GDM1 (cell line): ENCODE measurements around the gene GCLM.
"Not testable (repeated sequence)": the region's sequence is repeated elsewhere in the genome, so short reads cannot be mapped to it uniquely, and the experiment has no call there.

Experiments used
- DNase-seq: peaks from one replicate; lab custom pipeline; 2025; lab: John Stamatoyannopoulos, UW

GCLM gene, protein sequence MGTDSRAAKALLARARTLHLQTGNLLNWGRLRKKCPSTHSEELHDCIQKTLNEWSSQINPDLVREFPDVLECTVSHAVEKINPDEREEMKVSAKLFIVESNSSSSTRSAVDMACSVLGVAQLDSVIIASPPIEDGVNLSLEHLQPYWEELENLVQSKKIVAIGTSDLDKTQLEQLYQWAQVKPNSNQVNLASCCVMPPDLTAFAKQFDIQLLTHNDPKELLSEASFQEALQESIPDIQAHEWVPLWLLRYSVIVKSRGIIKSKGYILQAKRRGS

DNA sequence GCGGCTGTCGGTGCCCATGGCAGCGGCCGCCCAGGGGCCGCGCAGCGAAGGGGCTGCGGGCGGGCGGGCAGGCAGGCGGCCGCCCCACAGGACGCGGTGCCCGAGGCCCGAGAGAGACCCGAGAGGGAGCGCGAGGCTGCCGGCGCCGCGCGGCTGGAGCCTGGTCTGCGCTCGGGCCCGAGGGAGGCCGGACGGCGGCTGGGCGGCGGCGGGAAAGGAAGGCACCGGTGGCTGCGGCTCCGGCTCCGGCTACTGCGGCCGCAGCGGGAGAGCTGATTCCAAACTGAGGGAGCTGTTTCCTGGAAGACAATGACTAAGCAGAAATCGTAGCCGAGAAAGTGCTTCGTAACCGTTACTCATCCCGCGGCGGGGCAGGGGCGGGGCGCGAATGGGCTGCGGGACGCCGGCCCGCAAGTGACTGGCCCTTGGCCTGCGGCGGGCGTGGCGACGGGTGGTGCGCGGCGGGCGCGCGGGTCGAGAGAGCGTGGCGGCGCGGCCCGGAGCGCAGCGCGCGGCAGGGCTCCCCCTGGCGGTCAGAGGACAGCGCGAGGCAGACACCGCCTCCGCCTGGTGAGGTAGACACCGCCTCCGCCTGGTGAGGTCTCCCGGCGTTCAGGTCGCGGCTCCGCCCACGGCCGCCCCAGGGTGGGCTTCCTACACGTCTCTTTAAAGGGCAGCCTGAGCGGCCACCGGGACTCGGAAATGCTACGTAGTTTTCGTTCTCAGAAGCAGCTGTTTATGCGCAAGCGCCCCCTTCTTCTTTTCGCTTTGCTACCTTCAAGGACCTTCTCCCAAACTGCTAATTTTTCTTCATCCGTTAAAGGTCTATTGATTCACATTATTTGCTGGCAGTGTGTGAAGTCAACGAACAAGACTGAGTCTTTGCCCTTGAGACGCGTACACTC is at the start of gene GCLM:
TSS of gene GCLM (minus strand) at position 285 of the 905 bp plus-strand sequence. CDS start at position 18, 267 bp downstream.
- DNase-seq, result peak; percentile 90

- no peak for DNase-seq
These were observed 49.5 kb upstream of the GCLM start for GRCh38 chr1:93958726-93959100.

- DNase-seq, result no peak
These were observed 48.9 kb upstream of the GCLM start for GRCh38 chr1:93958032-93958725.

GRCh38 chr1:93955765-93956164 is 46.5 kb upstream of the GCLM start:
- no peak for DNase-seq

DNA sequence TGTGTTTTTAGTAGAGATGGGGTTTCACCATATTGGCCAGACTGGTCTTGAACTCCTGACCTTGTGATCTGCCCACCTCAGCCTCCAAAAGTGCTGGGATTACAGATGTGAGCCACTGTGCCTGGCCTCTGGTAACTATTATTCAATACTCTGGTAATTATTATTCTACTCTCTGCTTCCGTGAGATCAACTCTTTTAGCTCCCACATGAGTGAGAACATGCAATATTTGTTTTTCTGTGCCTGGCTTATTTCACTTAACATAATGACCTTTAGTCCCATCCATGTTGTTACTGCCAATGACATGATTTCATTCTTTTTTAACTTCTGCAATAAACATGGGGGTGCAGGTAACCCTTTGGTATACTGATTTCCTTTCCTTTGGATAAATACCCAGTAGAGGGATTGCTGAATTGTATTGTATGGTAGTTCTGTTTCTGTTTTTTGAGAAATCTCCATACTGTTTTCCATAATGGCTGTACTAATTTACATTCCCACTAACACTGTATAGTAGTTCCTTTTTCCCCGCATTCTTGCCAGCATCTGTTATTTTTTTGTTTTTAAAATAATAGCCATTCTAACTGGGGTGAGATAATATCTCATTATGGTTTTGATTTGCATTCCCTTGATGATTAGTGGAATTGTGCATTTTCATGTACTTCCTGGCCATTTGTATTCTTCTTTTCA is 37.9 kb upstream of the GCLM start:
- not testable (repeated sequence) for DNase-seq

- DNase-seq, result no peak
These were observed 29.4 kb upstream of the GCLM start for GRCh38 chr1:93938461-93939145.

- DNase-seq, result no peak
These were observed 28.8 kb upstream of the GCLM start for GRCh38 chr1:93937997-93938396.

- no peak for DNase-seq
These were observed 16.0 kb upstream of the GCLM start for GRCh38 chr1:93925206-93925605.

DNA sequence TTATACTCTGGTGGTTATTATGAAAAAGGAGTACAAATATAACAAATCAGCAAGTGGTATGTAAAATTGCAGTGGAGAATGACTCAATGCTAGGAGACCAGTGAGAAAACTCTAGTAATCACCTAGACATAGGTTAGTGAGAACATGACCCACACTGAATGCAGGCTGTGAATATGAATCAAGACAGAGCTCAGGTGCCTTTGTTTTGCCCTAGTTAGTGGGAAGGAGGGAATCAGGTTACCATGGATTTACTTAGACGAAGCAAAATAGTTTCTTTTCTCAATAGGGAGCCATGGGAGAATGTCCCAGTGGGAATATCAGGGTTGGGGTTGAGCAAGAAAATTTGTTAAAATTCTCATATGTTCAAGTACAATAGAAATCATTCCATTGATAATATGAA is 10.6 kb upstream of the GCLM start:
- DNase-seq, result no peak

- DNase-seq, result no peak
These were observed 8.1 kb upstream of the GCLM start for GRCh38 chr1:93917302-93917701.

DNA sequence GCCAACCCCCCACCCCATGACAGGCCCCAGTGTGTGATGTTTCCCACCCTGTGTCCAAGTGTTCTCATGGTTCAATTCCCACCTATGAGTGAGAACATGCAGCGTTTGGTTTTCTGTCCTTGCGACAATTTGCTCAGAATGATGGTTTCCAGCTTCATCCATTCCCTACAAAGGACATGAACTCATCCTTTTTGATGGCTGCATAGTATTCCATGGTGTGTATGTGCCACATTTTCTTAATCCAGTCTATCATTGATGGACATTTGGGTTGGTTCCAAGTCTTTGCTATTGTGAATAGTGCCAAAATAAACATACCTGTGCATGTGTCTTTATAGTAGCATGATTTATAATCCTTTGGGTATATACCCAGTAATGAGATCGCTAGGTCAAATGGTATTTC is 1.6 kb upstream of the GCLM start:
- DNase-seq, result not testable (repeated sequence)

DNA sequence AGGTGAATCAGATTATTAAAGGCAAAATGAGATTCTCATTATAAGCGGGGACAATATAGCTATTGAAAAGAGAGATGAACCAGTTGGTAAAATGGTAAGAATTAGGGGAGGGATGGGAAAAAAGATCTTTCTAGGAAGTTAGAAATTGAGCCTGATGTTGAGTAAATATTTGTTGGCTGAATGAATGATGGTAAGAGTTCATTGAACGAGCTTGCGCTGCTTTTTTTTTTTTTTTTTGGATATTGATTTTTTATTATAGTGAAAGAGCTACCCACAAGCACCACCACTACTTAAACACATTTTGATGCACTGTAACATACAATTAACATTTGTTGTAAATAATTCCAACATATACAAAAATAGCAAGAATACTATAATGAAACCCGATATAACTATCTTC is 1.1 kb upstream of the GCLM start:
- no peak for DNase-seq

DNA sequence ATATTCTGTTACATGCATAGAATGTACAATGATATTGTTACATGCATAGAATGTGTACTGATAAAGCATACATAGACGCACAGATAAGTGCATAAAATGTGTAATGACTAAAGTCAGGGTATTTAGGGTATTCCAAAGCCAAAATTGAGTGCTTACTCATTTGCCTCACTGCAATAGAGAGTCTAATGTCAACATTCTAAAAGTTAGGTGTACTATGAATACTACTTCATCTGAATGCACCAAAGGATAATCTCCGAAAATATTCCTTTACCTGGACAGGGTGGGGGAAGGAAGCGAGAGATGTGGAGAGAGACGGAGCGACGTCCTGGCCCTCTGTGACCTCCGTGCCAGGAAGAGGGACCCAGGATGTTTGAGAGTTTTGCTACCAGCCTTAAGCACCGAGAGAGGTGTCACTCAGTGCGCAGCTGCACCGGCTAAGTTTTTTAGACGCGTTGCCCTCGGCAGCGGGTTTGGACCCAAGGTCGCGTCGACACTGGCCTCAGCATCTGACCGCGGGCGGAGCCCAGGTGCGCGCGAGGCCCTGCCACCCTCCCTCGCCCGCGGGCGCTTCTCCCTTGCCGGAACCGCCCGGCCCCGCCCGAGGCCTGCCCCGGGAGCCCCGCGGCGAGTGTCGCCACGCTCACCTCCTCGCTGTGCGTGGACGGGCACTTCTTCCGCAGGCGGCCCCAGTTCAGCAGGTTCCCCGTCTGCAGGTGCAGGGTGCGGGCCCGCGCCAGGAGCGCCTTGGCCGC is 660 bp downstream of the GCLM start:
- DNase-seq, result no peak

GRCh38 chr1:93907718-93908117 is 1.5 kb downstream of the GCLM start:
- no peak for DNase-seq

DNA sequence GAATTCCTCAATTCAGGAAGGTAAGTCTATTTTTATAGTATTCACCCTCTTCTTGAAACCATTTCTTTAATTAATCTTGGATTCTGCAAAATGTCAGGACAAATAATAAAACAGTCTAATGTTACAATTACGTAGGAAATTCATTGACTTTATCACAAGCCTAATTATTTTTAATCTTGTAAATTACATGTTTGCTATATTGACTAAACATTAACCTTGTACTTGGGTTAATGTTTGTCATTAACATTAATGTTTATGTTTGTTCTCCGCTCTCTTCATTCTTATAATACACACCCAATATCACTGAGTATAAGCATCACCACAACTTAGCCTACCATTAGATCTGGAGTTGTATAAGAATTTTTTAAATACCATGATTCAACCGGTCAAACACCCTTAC is 2.8 kb downstream of the GCLM start:
- no peak for DNase-seq

GRCh38 chr1:93905734-93906133 is 3.5 kb downstream of the GCLM start:
- DNase-seq, result no peak

GRCh38 chr1:93905051-93905450 is 4.2 kb downstream of the GCLM start:
- no peak for DNase-seq

GRCh38 chr1:93904228-93904627 is 5.0 kb downstream of the GCLM start:
- DNase-seq, result no peak

DNA sequence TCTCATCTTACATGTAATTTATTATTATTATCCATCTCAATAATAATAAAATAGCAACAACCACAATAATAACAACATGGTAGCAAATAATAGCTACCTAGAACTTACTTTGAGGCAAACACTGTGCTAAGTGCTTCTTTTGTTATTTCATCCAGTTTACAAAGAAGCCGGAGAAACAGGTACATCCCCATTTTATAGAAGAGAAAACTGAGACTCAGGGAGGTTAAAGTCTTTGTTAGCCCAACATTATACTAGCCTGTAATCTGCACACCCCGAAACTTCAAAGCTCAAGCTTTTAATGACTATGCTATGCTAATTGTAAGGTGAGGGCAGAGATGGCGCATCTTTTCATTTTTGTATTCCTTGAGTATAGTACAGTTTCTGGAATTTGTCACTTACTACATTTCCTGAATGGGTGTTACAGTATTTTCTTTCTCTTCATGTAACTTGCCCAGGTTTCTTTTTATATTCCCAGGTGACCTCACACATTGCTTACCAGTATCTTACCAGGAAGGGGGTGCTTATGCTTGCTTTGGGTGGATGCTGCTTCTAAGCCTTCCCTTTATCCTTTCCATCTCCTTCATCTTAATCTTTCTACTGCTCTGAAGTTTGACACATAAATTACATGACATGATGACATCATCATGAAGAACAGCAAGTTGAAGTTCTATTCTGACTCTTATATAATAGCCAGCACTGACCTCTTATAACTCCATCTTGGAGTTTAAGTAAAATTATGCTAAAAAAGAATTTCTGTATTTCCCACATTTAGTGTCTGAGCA is 8.3 kb downstream of the GCLM start:
- no peak for DNase-seq
